GM18868 (cell line): ENCODE results near the gene OR2T29.
"Not testable (repeated sequence)": the region's sequence is repeated elsewhere in the genome, so short reads cannot be mapped to it uniquely, and the experiment has no call there.

Experiments
- ATAC-seq: cut with Tn5 transposase; IDR thresholded peaks from one replicate; pipeline ENCODE4 v1.9.1; 2021; ENCODE audit warnings: mild to moderate bottlenecking, moderate library complexity; ENCODE audit not compliant: unreplicated experiment

Gene OR2T29

GRCh38 chr1:248521856-248522255, 40.7 kb downstream of the OR2T29 start:
- no peak for ATAC-seq

DNA sequence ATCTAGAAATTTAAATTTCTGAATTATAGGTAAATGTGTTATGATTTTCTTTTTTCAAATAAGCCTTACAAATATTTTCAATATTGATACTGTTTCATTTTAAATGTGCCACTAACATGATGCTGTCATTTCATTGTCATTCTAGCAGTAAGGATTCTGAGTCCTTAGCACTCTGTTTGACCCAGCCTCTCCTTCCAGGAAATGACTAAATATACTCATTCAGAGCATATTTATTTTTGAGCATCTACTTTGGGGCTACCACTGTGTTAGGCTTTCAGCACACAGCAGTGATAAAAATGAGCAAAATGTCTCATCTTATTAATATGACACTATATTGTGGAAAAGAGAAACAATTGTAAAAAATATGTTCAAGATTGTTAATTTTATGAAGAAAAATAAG, 52.4 kb downstream of the OR2T29 start:
- peak; percentile 69 for ATAC-seq

GRCh38 chr1:248507773-248508172, 54.8 kb downstream of the OR2T29 start, which contains the start of gene OR2G6:
Gene OR2G6 (plus strand): TSS chr1:248508073. CDS start chr1:248521647, 13,574 bp downstream.
- ATAC-seq, result not testable (repeated sequence)
